ENCODE results near the gene APAF1.

The APAF1 gene

DNA sequence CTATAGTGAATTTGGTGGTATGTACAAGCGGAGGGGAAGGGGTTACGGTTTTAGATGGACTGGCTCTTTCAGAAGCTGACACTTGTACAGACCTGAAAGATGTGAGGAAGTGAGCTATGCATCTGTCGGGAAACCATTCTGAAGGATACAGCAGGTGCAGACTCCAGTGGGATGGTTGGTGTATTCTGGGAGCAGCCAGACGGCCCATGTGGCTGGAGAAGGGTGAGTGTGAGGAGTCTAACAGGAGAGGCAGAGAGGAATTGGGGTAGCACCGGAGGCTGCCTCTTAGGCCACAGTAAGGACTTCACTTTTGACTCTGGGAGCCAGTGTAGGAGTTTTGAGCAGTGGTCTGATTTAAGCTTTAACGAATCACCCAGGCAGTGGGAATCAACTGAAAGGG is 90.7 kb downstream of the APAF1 start:
- Histone ChIP-seq H3K4me3 (ENCODE audit: low read length) (no peak overlapping the region), H3K9ac (ENCODE audit: low read depth, low read length) (no peak overlapping the region), H3K36me3 (ENCODE audit: insufficient read depth, low read length) (peaks cover 12% of the 10 kb centered on the region), H3K27me3 (ENCODE audit: control insufficient read depth, insufficient read depth, low read length) (no peaks in the 10 kb centered on the region), H3K9me3 (replicated peaks; ENCODE audit: low read length) (no peaks in the 10 kb centered on the region), H3K4me1 (ENCODE audit: control insufficient read depth, insufficient read depth, low read length) (peaks cover 8% of the 10 kb centered on the region), H3K4me2 (ENCODE audit: low read length) (no peak overlapping the region)

DNA sequence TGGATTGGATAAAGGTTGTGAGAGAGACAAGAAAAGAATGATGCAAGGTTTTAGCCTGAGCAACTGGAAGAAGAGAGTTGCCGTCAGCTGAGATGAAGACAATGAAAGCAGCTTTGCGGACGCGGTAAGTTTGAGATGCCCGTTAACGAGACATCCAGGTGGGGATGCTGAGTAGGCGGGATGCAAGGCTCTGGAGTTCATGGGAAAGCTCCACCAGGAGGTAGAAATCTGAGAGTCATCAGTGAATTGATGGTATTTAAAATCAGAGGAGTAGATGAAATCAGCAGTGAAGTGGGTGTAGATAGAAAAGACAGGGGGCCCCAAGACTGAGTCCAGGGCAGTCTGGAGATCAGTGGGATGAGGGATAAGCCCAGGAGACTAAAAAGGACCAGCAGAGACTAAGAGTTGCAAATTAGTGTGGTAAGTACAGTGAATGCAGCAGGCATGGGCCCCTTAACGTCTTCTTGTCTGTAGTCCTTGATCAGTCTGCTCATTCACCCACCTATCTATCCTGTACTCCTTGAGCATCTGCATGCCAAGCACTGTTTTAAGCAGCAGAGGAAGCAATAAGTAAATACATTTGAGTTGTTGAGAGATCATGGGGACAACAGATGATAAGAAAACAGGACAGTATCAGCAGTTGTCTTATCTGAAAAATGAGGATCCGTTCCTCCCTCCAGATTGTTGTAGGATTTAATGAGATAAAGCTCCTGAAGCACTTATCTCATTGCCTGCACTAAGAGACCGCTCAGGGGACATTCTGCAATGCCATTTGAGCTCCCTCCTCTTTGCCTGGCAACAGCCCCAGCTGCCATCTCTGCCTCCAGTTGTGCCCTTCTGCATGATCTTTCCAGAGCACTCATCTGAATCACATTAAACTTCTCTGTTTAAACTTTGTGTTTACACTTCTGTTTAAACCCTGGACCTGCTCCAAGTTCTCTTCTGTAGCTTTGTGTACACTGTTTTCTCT is 91.5 kb downstream of the APAF1 start:
- no peak overlapping the region for H3K4me3 ChIP-seq (ENCODE audit: low read length)
- H3K36me3 ChIP-seq (ENCODE audit: insufficient read depth, low read length), result peaks cover 11% of the 10 kb centered on the region
- no peak overlapping the region for H3K4me2 ChIP-seq (ENCODE audit: low read length)
- peaks cover 13% of the 10 kb centered on the region for H3K4me1 ChIP-seq (ENCODE audit: control insufficient read depth, insufficient read depth, low read length)
- no peak overlapping the region for H3K9ac ChIP-seq (ENCODE audit: low read depth, low read length)
- H3K27me3 ChIP-seq (ENCODE audit: control insufficient read depth, insufficient read depth, low read length), result no peaks in the 10 kb centered on the region
- H3K9me3 ChIP-seq (replicated peaks; ENCODE audit: low read length), result no peaks in the 10 kb centered on the region

DNA sequence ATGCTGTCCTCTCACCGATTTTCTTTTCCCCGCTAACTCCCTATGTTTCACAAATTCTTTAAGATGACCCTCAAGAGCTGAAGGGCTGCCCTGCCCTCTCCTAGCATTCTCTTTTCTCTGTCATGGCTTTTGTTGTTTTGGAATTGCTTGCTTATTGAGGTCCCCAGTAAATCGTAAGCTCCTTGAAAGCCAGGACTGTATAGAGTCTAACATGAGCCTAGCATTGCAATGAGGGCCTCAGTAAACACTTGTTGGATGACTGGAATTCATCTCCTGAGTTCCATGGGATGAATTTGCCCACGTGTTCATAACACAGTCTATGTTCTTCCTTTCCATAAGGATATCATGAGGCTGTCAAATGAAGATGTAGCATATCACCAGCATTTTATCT is 92.2 kb downstream of the APAF1 start:
- H3K4me2 ChIP-seq (ENCODE audit: low read length), result no peak overlapping the region
- H3K9me3 ChIP-seq (replicated peaks; ENCODE audit: low read length), result no peaks in the 10 kb centered on the region
- no peaks in the 10 kb centered on the region for H3K27me3 ChIP-seq (ENCODE audit: control insufficient read depth, insufficient read depth, low read length)
- no peak overlapping the region for H3K9ac ChIP-seq (ENCODE audit: low read depth, low read length)
- H3K36me3 ChIP-seq (ENCODE audit: insufficient read depth, low read length), result peaks cover 11% of the 10 kb centered on the region
- H3K4me1 ChIP-seq (ENCODE audit: control insufficient read depth, insufficient read depth, low read length), result peaks cover 13% of the 10 kb centered on the region
- H3K4me3 ChIP-seq (ENCODE audit: low read length), result no peak overlapping the region

DNA sequence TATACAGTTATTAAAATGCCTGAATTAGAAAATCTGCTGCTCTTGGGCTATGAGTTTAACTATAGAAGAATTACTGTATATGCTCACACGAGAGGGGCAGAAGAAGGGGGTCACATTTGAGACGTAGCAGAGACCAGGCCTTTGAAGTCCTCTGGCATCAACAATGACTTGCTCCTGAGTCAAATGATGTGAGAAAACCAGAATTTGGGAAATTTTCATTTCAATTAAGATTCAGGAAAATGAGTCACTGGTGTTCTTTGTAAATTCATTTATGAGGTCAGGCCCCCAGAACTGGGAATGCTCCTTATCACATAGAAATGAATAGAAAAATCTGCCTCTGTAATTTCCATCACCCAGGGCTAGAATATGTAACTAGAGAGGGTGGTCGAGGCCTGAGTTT is 92.9 kb downstream of the APAF1 start:
- Histone ChIP-seq H3K9me3 (replicated peaks; ENCODE audit: low read length) (no peaks in the 10 kb centered on the region), H3K27me3 (ENCODE audit: control insufficient read depth, insufficient read depth, low read length) (no peaks in the 10 kb centered on the region), H3K9ac (ENCODE audit: low read depth, low read length) (no peak overlapping the region), H3K4me3 (ENCODE audit: low read length) (no peak overlapping the region), H3K4me1 (ENCODE audit: control insufficient read depth, insufficient read depth, low read length) (peaks cover 13% of the 10 kb centered on the region), H3K36me3 (ENCODE audit: insufficient read depth, low read length) (peaks cover 6% of the 10 kb centered on the region), H3K4me2 (ENCODE audit: low read length) (no peak overlapping the region)

DNA sequence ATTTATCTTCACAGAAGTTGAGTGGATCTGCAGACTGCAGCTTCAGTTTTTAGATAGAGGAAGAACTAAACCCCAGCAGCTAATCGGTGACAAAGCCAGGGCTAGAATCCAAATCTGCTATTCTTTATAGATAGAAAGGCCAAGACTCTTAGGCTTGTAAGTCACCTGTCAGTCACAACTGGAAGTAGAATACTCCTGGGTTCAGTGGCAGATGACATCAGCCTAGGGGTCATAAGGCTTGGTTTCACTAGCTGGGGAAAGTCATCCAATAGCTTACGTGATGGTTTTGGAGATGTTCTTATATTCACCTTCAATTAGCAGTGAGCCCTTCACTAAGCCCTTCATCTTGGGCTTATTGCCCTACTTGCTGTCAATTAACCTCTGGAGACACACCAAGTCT is 93.4 kb downstream of the APAF1 start:
- no peaks in the 10 kb centered on the region for H3K9me3 ChIP-seq (replicated peaks; ENCODE audit: low read length)
- no peaks in the 10 kb centered on the region for H3K27me3 ChIP-seq (ENCODE audit: control insufficient read depth, insufficient read depth, low read length)
- peaks cover 6% of the 10 kb centered on the region for H3K36me3 ChIP-seq (ENCODE audit: insufficient read depth, low read length)
- H3K9ac ChIP-seq (ENCODE audit: low read depth, low read length), result no peak overlapping the region
- peaks cover 11% of the 10 kb centered on the region for H3K4me1 ChIP-seq (ENCODE audit: control insufficient read depth, insufficient read depth, low read length)
- H3K4me2 ChIP-seq (ENCODE audit: low read length), result no peak overlapping the region
- H3K4me3 ChIP-seq (ENCODE audit: low read length), result no peak overlapping the region

DNA sequence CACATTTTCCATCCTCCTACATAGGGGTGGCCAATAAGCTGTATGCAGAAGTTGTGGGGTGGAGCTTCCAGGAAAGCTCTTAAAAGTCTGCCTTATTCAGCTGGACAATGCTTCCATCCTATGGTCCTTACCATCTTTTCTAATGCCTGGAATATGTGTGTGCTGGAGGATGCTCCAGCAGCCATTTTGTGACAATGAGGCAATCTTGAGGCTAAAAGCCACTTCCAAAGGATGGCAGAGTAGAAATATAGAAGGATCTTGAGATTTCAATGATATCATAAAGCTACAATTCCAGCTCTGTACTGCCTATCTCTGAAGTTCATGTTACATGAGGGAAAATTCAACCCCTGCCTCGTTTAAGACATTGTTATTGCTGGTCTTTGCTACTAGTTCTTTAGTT is 95.7 kb downstream of the APAF1 start:
- no peak overlapping the region for H3K4me2 ChIP-seq (ENCODE audit: low read length)
- H3K9ac ChIP-seq (ENCODE audit: low read depth, low read length), result no peak overlapping the region
- H3K27me3 ChIP-seq (ENCODE audit: control insufficient read depth, insufficient read depth, low read length), result peaks cover 2% of the 10 kb centered on the region
- H3K9me3 ChIP-seq (replicated peaks; ENCODE audit: low read length), result no peaks in the 10 kb centered on the region
- peaks cover 2% of the 10 kb centered on the region for H3K36me3 ChIP-seq (ENCODE audit: insufficient read depth, low read length)
- peaks cover 10% of the 10 kb centered on the region for H3K4me1 ChIP-seq (ENCODE audit: control insufficient read depth, insufficient read depth, low read length)
- H3K4me3 ChIP-seq (ENCODE audit: low read length), result no peak overlapping the region

DNA sequence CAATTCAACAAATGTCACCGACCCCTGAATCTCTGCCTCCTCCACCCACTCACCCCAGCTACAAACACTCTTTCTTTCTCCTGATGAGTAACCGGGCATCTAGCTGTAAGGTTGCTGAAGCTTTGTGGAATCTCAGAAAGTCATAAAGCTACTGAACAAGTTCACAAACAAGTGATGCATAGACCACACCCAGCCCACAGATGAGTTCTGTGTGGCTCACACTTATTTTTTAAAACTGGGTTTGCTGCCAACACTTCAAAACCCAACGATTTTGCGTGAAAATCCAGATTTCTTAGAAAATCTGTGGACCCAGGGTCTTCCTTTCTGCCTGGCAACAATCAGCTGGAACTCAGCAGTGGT is 96.1 kb downstream of the APAF1 start:
- H3K9ac ChIP-seq (ENCODE audit: low read depth, low read length), result no peak overlapping the region
- peaks cover 13% of the 10 kb centered on the region for H3K4me1 ChIP-seq (ENCODE audit: control insufficient read depth, insufficient read depth, low read length)
- H3K9me3 ChIP-seq (replicated peaks; ENCODE audit: low read length), result no peaks in the 10 kb centered on the region
- peaks cover 6% of the 10 kb centered on the region for H3K27me3 ChIP-seq (ENCODE audit: control insufficient read depth, insufficient read depth, low read length)
- H3K4me3 ChIP-seq (ENCODE audit: low read length), result no peak overlapping the region
- H3K36me3 ChIP-seq (ENCODE audit: insufficient read depth, low read length), result no peaks in the 10 kb centered on the region
- H3K4me2 ChIP-seq (ENCODE audit: low read length), result no peak overlapping the region

DNA sequence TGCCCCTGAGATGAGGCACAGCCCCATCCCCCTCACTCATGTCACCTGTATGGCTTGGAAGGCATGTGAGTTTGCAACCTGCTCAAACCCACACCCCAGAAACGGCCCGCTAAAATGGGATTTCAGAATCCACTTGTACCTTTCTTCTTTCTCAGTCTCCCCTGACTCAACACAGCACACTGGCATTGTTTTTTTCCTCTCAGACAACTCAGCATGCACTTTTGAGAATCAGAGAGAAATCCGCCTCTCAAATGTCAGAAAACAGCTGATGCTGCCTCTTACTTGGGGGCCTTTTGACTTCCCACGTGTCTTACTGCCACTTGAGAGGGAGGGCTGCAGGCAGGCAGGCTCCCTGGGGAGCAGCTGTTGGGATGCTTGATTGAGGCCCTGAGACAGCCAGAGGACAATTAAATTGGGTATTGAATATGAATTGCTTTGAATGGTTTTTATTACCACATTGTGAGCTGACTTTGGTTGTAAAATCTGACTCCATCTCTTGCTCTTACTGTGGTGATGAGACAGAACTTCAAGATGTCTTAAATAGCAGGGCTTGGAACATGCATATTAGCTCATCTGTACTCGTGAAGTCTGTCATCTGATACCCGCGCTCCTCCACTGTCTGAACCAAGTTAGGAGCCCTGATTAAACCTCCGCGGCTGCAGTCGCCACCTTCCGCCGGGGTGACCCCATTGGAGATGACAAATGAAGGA is 96.6 kb downstream of the APAF1 start:
- Histone ChIP-seq H3K36me3 (ENCODE audit: insufficient read depth, low read length) (no peaks in the 10 kb centered on the region), H3K4me3 (ENCODE audit: low read length) (no peak overlapping the region), H3K9me3 (replicated peaks; ENCODE audit: low read length) (no peaks in the 10 kb centered on the region), H3K4me1 (ENCODE audit: control insufficient read depth, insufficient read depth, low read length) (peaks cover 13% of the 10 kb centered on the region), H3K27me3 (ENCODE audit: control insufficient read depth, insufficient read depth, low read length) (peaks cover 12% of the 10 kb centered on the region), H3K9ac (ENCODE audit: low read depth, low read length) (no peak overlapping the region), H3K4me2 (ENCODE audit: low read length) (no peak overlapping the region)

DNA sequence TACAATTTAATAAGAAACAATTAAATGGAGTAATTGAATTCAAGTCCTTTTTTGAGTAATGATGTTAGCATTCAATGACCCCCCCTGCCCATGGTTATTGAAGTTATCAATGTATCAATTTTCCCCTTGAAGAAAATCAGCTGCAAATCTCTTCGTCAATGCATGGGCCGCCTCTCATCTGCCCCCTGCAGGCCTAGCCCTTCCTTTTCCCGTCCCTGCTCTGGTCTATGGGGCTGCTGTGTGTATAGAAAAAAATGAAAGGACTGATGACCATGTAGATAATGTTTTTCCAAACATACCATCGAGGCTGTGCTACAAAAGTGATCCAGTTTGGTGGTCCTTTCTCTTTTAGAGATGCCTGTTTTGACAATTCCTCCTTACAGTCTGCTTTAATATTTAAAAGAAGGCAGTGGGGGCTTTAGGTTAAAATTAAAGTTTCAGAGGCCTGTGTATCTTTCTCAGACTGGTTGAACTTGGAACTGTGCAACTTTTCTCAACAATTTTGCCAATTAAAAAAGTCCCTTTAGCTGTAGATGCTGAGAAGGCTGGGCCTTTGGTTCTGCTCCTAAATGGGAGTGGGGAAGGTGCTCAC is 98.4 kb downstream of the APAF1 start:
- peaks cover 12% of the 10 kb centered on the region for H3K27me3 ChIP-seq (ENCODE audit: control insufficient read depth, insufficient read depth, low read length)
- H3K4me3 ChIP-seq (ENCODE audit: low read length), result no peak overlapping the region
- H3K9me3 ChIP-seq (replicated peaks; ENCODE audit: low read length), result no peaks in the 10 kb centered on the region
- H3K4me1 ChIP-seq (ENCODE audit: control insufficient read depth, insufficient read depth, low read length), result peaks cover 13% of the 10 kb centered on the region
- H3K9ac ChIP-seq (ENCODE audit: low read depth, low read length), result no peak overlapping the region
- H3K36me3 ChIP-seq (ENCODE audit: insufficient read depth, low read length), result no peaks in the 10 kb centered on the region
- no peak overlapping the region for H3K4me2 ChIP-seq (ENCODE audit: low read length)

DNA sequence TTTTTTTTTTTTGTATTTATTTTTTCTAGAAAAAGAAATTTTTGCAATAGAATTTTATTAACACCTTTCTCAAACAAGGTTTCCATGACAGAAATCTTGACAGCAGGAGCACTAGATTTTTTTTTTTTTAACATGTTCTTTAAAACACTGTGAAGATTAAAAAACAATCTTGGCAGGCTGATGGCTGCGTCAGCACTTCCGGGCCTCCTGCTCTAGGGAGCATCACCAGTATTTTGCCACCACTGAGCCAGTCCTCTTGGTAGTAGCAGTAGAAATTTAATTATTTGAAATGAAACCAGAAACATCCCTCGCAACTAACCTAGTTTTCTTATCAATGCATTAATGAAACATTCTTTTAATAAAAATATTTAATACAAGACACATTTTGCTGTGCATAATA is 99.6 kb downstream of the APAF1 start:
- H3K4me1 ChIP-seq (ENCODE audit: control insufficient read depth, insufficient read depth, low read length), result peaks cover 13% of the 10 kb centered on the region
- H3K4me2 ChIP-seq (ENCODE audit: low read length), result no peak overlapping the region
- peaks cover 12% of the 10 kb centered on the region for H3K27me3 ChIP-seq (ENCODE audit: control insufficient read depth, insufficient read depth, low read length)
- no peak overlapping the region for H3K4me3 ChIP-seq (ENCODE audit: low read length)
- no peaks in the 10 kb centered on the region for H3K9me3 ChIP-seq (replicated peaks; ENCODE audit: low read length)
- H3K36me3 ChIP-seq (ENCODE audit: insufficient read depth, low read length), result no peaks in the 10 kb centered on the region
- no peak overlapping the region for H3K9ac ChIP-seq (ENCODE audit: low read depth, low read length)

DNA sequence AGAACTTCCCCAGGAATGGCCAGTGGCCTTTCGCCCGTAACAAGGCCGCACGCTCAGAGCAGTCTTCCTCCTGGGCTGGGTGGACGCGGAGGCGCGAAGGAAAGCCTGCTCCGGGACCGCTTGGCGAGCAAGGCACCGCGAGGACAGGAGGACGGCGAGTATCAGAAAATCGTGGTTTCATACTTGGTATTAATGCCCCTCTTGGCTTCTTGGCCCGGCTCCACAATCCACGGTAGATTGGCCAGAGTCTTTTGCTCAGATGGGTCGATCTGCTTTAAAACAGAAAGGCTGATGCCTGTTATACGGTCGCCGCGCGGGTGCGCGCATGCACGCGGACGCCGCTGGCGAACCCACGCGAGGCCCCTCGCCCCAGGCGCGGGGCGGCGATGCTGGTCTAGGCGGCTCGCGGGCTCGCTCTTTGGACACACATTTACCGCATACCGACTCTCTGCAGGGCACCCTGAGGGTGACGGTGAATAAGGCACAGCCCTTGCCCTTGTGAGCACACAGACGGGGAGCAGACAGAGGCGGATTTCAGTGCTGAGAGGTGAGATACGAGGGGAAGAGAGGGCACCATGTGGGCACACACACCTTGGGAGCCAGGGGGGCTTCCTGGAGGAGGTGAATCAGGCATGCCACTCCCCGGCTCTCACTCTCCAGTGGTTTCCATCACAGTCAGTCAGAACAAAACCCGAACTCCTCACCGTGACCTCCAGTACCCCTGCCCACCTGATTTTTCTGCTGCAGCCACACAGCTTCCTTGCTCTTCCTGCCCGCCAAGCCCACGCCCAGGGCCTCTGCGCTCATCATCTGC is 100.7 kb downstream of the APAF1 start:
- no peaks in the 10 kb centered on the region for H3K36me3 ChIP-seq (ENCODE audit: insufficient read depth, low read length)
- peaks cover 13% of the 10 kb centered on the region for H3K4me1 ChIP-seq (ENCODE audit: control insufficient read depth, insufficient read depth, low read length)
- H3K4me2 ChIP-seq (ENCODE audit: low read length), result peak overlapping the region; percentile 85
- peak overlapping the region; percentile 67 for H3K4me3 ChIP-seq (ENCODE audit: low read length)
- H3K9me3 ChIP-seq (replicated peaks; ENCODE audit: low read length), result no peaks in the 10 kb centered on the region
- H3K9ac ChIP-seq (ENCODE audit: low read depth, low read length), result peak overlapping the region; percentile 25
- peaks cover 12% of the 10 kb centered on the region for H3K27me3 ChIP-seq (ENCODE audit: control insufficient read depth, insufficient read depth, low read length)
